Mesodermal cell (in vitro differentiated cells): ENCODE results near the gene TTL.

Source experiments
- H3K27ac ChIP-seq: 2 replicates; pipeline ENCODE4 v1.7.0; 2013; ENCODE audit warnings: mild to moderate bottlenecking, low read depth, low read length, moderate library complexity; ENCODE audit not compliant: severe bottlenecking
- H3K36me3 ChIP-seq: 2 replicates; pipeline ENCODE4 v1.7.1; 2013; ENCODE audit warnings: mild to moderate bottlenecking, low read length, moderate library complexity; ENCODE audit not compliant: control insufficient read depth, insufficient read depth
- H3K4me1 ChIP-seq: one replicate; pipeline ENCODE4 v1.7.1; 2013; ENCODE audit warnings: mild to moderate bottlenecking, low read length; ENCODE audit not compliant: insufficient read depth, control insufficient read depth, poor library complexity, severe bottlenecking
- H3K4me3 ChIP-seq: 2 replicates; pipeline ENCODE4 v1.7.0; 2013; ENCODE audit warnings: low read length, control low read depth, mild to moderate bottlenecking; ENCODE audit not compliant: insufficient read depth, poor library complexity, severe bottlenecking; ENCODE audit errors: extremely low read depth
- H3K9me3 ChIP-seq: 2 replicates; pipeline ENCODE4 v1.7.1; 2013; ENCODE audit warnings: mild to moderate bottlenecking, low read length, moderate library complexity; ENCODE audit not compliant: control insufficient read depth
- WGBS, 2 experiments: methylation state at CpG; one replicate each; pipeline ENCODE4 v1.1.5; 2013; ENCODE audit warnings: missing lambda C conversion rate in 2 of 2; ENCODE audit not compliant: insufficient coverage in 2 of 2; 5-methylcytosine and 5-hydroxymethylcytosine counted together

TTL gene

DNA sequence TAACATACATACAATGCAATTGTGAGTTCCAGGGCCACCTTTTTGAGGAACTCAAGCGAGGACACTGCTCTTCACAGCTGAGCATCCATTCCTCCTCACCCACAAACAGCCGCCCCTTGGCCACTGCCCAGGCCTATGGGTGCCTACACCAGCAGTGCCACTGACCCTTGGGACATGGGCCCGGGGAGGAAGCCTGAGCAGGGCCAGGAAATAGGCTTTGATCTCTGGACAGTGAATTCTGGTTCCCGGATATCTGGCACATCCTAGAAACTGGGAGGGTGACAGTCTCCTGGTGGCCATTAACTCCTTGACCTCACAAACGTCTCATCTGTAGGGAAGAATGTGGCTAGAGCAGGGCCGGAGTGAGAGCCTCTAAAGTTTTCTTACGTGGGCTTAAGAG lies 5.5 kb upstream of the TTL start:
- no peaks in the 10 kb centered on the region for H3K36me3 ChIP-seq
- 92 to 95% methylated on average over 4 to 6 of the region's 7 CpGs for WGBS, 2 experiments
- H3K4me1 ChIP-seq = no peaks in the 10 kb centered on the region
- no peaks in the 10 kb centered on the region for H3K9me3 ChIP-seq
- H3K27ac ChIP-seq = no peak overlapping the region
- H3K4me3 ChIP-seq = no peak overlapping the region

DNA sequence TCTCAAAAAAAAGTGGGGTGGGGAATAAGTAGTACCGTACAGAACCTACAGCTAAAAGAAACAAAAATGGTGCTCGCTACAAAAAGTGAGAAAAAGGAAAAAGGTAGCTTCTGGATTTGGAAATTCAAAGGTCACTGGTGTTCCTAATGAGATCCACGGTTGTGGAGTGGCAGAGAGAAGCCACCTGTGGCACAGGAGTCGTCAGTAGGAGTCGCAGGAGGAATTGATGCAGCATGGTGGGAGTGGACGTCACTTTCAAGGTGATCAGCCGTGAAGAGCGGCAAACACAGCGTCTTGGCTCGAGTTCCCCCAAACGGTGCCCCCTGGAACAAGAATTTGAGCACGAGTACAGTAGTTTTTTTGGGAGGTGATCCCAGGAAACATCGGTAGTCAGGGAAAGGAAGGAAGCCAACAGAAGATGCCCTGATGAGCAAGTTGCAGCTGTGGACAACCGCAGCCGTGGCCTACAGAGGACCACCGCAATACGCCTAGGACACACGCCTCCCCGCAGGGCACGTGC lies 1.4 kb upstream of the TTL start:
- no peak overlapping the region for H3K27ac ChIP-seq
- 44 to 49% methylated on average over 20 of the region's 20 CpGs for WGBS, 2 experiments

DNA sequence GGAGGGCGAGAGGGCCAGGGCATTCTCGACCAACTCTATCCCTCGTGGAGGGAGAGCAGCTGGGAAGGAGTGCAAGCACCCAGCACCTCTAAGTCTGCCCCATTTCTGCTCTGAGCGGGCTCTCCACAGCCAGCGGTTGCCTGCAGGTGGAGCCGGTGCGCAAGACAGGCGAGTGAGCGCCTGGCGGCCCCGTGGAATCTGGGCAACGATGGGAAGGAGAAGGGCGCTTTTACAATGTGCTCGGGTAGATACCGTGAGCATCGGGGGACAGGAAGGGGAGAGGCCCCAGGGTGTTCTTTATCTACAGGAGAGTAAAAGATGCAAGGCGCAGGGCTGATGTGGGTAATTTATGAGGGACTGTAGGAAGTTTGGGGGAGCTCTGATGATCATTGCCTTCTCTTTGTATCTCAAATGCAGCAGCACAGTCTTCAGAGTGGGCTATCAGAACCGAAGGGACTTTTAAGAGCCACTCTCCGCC lies 867 bp upstream of the TTL start:
- Histone ChIP-seq H3K27ac (peak overlapping the region; percentile 67), H3K4me3 (peak overlapping the region; percentile 64), H3K4me1 (no peaks in the 10 kb centered on the region), H3K9me3 (no peaks in the 10 kb centered on the region), H3K36me3 (peaks cover 26% of the 10 kb centered on the region)
- 2 to 3% methylated on average over 16 to 19 of the region's 19 CpGs for WGBS, 2 experiments

More for the DNA sequence above, 1.4 kb upstream of the TTL start:
- H3K4me3 ChIP-seq = peak overlapping the region; percentile 64
- no peaks in the 10 kb centered on the region for H3K4me1 ChIP-seq
- no peaks in the 10 kb centered on the region for H3K9me3 ChIP-seq
- H3K36me3 ChIP-seq = peaks cover 21% of the 10 kb centered on the region

- peaks cover 39% of the 10 kb centered on the region for H3K36me3 ChIP-seq
- peak overlapping the region; percentile 78 for H3K27ac ChIP-seq
- no peaks in the 10 kb centered on the region for H3K9me3 ChIP-seq
- 0% methylated on average over 54 to 73 of the region's 77 CpGs for WGBS, 2 experiments
- no peaks in the 10 kb centered on the region for H3K4me1 ChIP-seq
- peak overlapping the region; percentile 86 for H3K4me3 ChIP-seq
These were observed 519 bp downstream of the TTL start for GRCh38 chr2:112482309-112483041.

GRCh38 chr2:112483042-112483473 lies 1.1 kb downstream of the TTL start:
- Histone ChIP-seq H3K9me3 (no peaks in the 10 kb centered on the region), H3K36me3 (peaks cover 45% of the 10 kb centered on the region), H3K27ac (peak overlapping the region; percentile 78), H3K4me3 (peak overlapping the region; percentile 86), H3K4me1 (no peaks in the 10 kb centered on the region)
- 4 to 14% methylated on average over 1 to 8 of the region's 10 CpGs for WGBS, 2 experiments

DNA sequence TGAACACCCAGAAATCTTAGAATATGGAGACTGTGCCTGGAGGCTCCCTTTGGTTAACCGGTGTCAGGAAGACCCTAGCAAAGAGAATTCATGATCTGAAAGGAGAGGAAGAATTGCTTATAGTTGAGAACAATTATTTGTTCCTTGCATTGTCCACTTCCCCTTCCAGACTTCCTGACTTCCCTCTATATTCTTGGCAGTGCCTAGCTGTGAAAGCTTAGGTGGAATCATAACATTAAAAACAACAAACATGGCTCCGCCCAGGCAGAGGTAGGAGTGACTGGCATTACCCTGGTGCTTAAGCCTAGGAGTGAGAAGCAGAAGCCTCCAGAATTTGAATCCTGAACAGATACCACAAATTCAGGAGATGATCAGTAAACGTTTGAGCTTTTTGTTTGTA lies 1.9 kb downstream of the TTL start:
- Histone ChIP-seq H3K27ac (no peak overlapping the region), H3K4me3 (peak overlapping the region; percentile 86), H3K4me1 (no peaks in the 10 kb centered on the region), H3K9me3 (no peaks in the 10 kb centered on the region), H3K36me3 (peaks cover 48% of the 10 kb centered on the region)
- 100% methylated on average over 1 of the region's 3 CpGs; no CpG with 5 or more reads in 1 of the 2 experiments for WGBS, 2 experiments

GRCh38 chr2:112485849-112486248 lies 3.9 kb downstream of the TTL start:
- Histone ChIP-seq H3K36me3 (peaks cover 56% of the 10 kb centered on the region), H3K27ac (no peak overlapping the region), H3K9me3 (no peaks in the 10 kb centered on the region), H3K4me3 (no peak overlapping the region), H3K4me1 (no peaks in the 10 kb centered on the region)
- 98 to 100% methylated on average over 2 to 5 of the region's 6 CpGs for WGBS, 2 experiments

GRCh38 chr2:112486895-112487294 lies 4.9 kb downstream of the TTL start:
- whole genome bisulfite sequencing, 2 experiments = 100% methylated on average over 3 of the region's 5 CpGs
- no peaks in the 10 kb centered on the region for H3K9me3 ChIP-seq
- no peak overlapping the region for H3K27ac ChIP-seq
- H3K4me3 ChIP-seq = no peak overlapping the region
- peaks cover 59% of the 10 kb centered on the region for H3K36me3 ChIP-seq
- no peaks in the 10 kb centered on the region for H3K4me1 ChIP-seq

- H3K36me3 ChIP-seq = peaks cover 62% of the 10 kb centered on the region
These were observed 5.5 kb downstream of the TTL start for GRCh38 chr2:112487444-112487961.

DNA sequence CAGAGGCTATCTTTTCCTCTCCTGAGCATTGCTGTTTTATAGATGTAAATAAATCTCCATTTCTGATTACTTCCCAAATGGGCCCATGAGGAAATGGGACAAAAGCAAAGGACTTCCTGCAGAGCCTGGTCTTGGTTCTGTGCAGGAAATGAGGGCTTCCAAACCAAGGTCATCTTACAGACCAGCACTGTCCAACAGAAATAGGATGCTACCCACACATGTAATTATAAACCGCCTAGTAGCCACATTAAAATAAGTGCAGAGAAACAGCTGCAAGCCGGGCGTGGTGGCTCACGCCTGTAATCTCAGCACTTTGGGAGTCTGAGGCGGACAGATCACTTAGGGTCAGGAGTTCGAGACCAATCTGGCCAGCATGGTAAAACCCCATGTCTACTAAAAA lies 6.2 kb downstream of the TTL start:
- 98% methylated on average over 6 of the region's 6 CpGs; no CpG with 5 or more reads in 1 of the 2 experiments for WGBS, 2 experiments
- Histone ChIP-seq H3K4me1 (peaks cover 4% of the 10 kb centered on the region), H3K36me3 (peaks cover 62% of the 10 kb centered on the region), H3K27ac (no peak overlapping the region), H3K4me3 (no peak overlapping the region), H3K9me3 (no peaks in the 10 kb centered on the region)

More at GRCh38 chr2:112487444-112487961, 5.5 kb downstream of the TTL start:
- peaks cover 1% of the 10 kb centered on the region for H3K4me1 ChIP-seq
- WGBS, 2 experiments = 94 to 95% methylated on average over 2 to 3 of the region's 4 CpGs
- H3K9me3 ChIP-seq = no peaks in the 10 kb centered on the region
- H3K4me3 ChIP-seq = no peak overlapping the region
- H3K27ac ChIP-seq = no peak overlapping the region

GRCh38 chr2:112491946-112492345 lies 10.0 kb downstream of the TTL start:
- no peak overlapping the region for H3K4me3 ChIP-seq
- peaks cover 15% of the 10 kb centered on the region for H3K4me1 ChIP-seq
- WGBS, 2 experiments = no CpG with 5 or more reads among the region's 5 CpGs
- H3K27ac ChIP-seq = no peak overlapping the region
- peaks cover 50% of the 10 kb centered on the region for H3K36me3 ChIP-seq
- no peaks in the 10 kb centered on the region for H3K9me3 ChIP-seq
